Measurements from ENCODE around the gene IFT74. TPM values are rescaled to one million over a fixed set of nuclear protein-coding genes. Genes with fewer than 3 reads are reported as not detected.

The IFT74 gene
- total RNA-seq, 2 donors from 2014 or later, result 14.9 to 17.2 TPM

- ATAC-seq, result peak; percentile 63
- intact Hi-C loops (cut with DNase I, micrococcal nuclease), result no loop called here
- DNase-seq, result peak in 1 of 2 donors; percentile 39
Measured at GRCh38 chr9:26955222-26955903, 849 bp upstream of the IFT74 start.

GRCh38 chr9:26956860-26957233 is 635 bp downstream of the IFT74 start:
- intact Hi-C loops (cut with DNase I, micrococcal nuclease), result no loop called here
- DNase-seq, result no peak

GRCh38 chr9:26971721-26972120 is 15.5 kb downstream of the IFT74 start:
- intact Hi-C loops (cut with DNase I, micrococcal nuclease), result no loop called here
- DNase-seq, result no peak

More at GRCh38 chr9:26956860-26957233, 635 bp downstream of the IFT74 start:
- no peak for ATAC-seq

GRCh38 chr9:26973989-26974388 is 17.8 kb downstream of the IFT74 start:
- intact Hi-C loops (cut with DNase I, micrococcal nuclease), result no loop called here
- ATAC-seq, result no peak

More at GRCh38 chr9:26971721-26972120, 15.5 kb downstream of the IFT74 start:
- no peak for ATAC-seq

GRCh38 chr9:26974927-26975326 is 18.7 kb downstream of the IFT74 start:
- ATAC-seq, result no peak
- no peak for DNase-seq
- intact Hi-C loops (cut with DNase I, micrococcal nuclease), result loop anchor here in 1 of 2 donors (5.0 kb wide), 1 partner anchor 228 kb away; no protein-coding TSS in a partner anchor

More at GRCh38 chr9:26973989-26974388, 17.8 kb downstream of the IFT74 start:
- no peak for DNase-seq

- ATAC-seq (peak; percentile 85), DNase-seq (peak in 1 of 2 donors; percentile 47)
- intact Hi-C loops (cut with DNase I, micrococcal nuclease), result loop anchor here in 1 of 2 donors (5.0 kb wide), 1 partner anchor 229 kb away; no protein-coding TSS in a partner anchor
Measured at GRCh38 chr9:26975728-26976707, 19.8 kb downstream of the IFT74 start.

GRCh38 chr9:26983340-26983739 is 27.1 kb downstream of the IFT74 start:
- DNase-seq (no peak), ATAC-seq (no peak)
- intact Hi-C loops (cut with DNase I, micrococcal nuclease), result no loop called here

GRCh38 chr9:26995810-26996209 is 39.6 kb downstream of the IFT74 start:
- intact Hi-C loops (cut with DNase I, micrococcal nuclease), result no loop called here
- no peak for DNase-seq
- ATAC-seq, result no peak

- intact Hi-C loops (cut with DNase I, micrococcal nuclease), result no loop called here
- no peak for DNase-seq
- peak; percentile 70 for ATAC-seq
Measured at GRCh38 chr9:27003426-27004077, 47.3 kb downstream of the IFT74 start.

- ATAC-seq (peak; percentile 48), DNase-seq (no peak)
- intact Hi-C loops (cut with DNase I, micrococcal nuclease), result no loop called here
Measured at GRCh38 chr9:27005491-27005890, 49.3 kb downstream of the IFT74 start, which contains the start of gene LRRC19. Gene LRRC19 (minus strand): TSS chr9:27005672. CDS start chr9:26999694, 5,978 bp downstream.

GRCh38 chr9:27019589-27019988 is 63.4 kb downstream of the IFT74 start:
- no peak for DNase-seq
- no peak for ATAC-seq
- intact Hi-C loops (cut with DNase I, micrococcal nuclease), result no loop called here

- intact Hi-C loops (cut with DNase I, micrococcal nuclease), result no loop called here
- ATAC-seq (no peak), DNase-seq (no peak)
Measured at GRCh38 chr9:27022920-27023319, 66.7 kb downstream of the IFT74 start.

- ATAC-seq, result no peak
- intact Hi-C loops (cut with DNase I, micrococcal nuclease), result no loop called here
- DNase-seq, result no peak
Measured at GRCh38 chr9:27029186-27029585, 73.0 kb downstream of the IFT74 start.

GRCh38 chr9:27033815-27034403 is 77.7 kb downstream of the IFT74 start:
- DNase-seq (peak; percentile 28 to 71), ATAC-seq (peak; percentile 73)
- intact Hi-C loops (cut with DNase I, micrococcal nuclease), result loop anchor here (5.0 to 10.0 kb wide), 3 partner anchors 241 to 511 kb away; no protein-coding TSS in a partner anchor

GRCh38 chr9:27037499-27037898 is 81.3 kb downstream of the IFT74 start:
- DNase-seq (no peak), ATAC-seq (no peak)
- intact Hi-C loops (cut with DNase I, micrococcal nuclease), result loop anchor here (10.0 kb wide), 2 partner anchors 237 to 507 kb away; no protein-coding TSS in a partner anchor

GRCh38 chr9:27041746-27042145 is 85.5 kb downstream of the IFT74 start:
- no peak for ATAC-seq
- DNase-seq, result no peak
- intact Hi-C loops (cut with DNase I, micrococcal nuclease), result loop anchor here in 1 of 2 donors (10.0 kb wide), 1 partner anchor 153 kb away; no protein-coding TSS in a partner anchor

GRCh38 chr9:27042476-27042875 is 86.3 kb downstream of the IFT74 start:
- intact Hi-C loops (cut with DNase I, micrococcal nuclease), result loop anchor here in 1 of 2 donors (10.0 kb wide), 1 partner anchor 152 kb away; no protein-coding TSS in a partner anchor
- ATAC-seq, result no peak
- DNase-seq, result no peak

- DNase-seq (no peak), ATAC-seq (no peak)
- intact Hi-C loops (cut with DNase I, micrococcal nuclease), result loop anchor here in 1 of 2 donors (10.0 kb wide), 1 partner anchor 152 kb away; no protein-coding TSS in a partner anchor
Measured at GRCh38 chr9:27043176-27043575, 87.0 kb downstream of the IFT74 start.

Measured in left colon (tissue), 2 donors.